GM12891 (cell line): Measurements from ENCODE around the gene POU1F1.

Source experiments
- DNase-seq: peaks from one replicate; pipeline ENCODE4 v3.0.0; 2011; ENCODE audit warnings: low spot score; ENCODE audit not compliant: insufficient read length
- FAIRE-seq: peaks from 2 replicates; lab custom pipeline; 2011; peaks lifted over from hg19 to GRCh38; lab: Jason Lieb, UNC
- PAX5 ChIP-seq: IDR thresholded peaks from 2 replicates; pipeline ENCODE4 v1.6.1; 2011; ENCODE audit warnings: low read length, moderate library complexity, mild to moderate bottlenecking; ENCODE audit not compliant: insufficient read depth, severe bottlenecking
- POLR2A ChIP-seq: IDR thresholded peaks from 2 replicates; pipeline ENCODE4 v1.6.1; 2011; ENCODE audit warnings: low read depth, low read length, control low read depth
- POLR2AphosphoS5 ChIP-seq: IDR thresholded peaks from 2 replicates; pipeline ENCODE4 v1.6.1; 2011; ENCODE audit warnings: low read depth, low read length, control low read depth
- POU2F2 ChIP-seq: IDR thresholded peaks from 2 replicates; pipeline ENCODE4 v1.6.1; 2011; ENCODE audit warnings: low read depth, mild to moderate bottlenecking, control low read depth, low read length, moderate library complexity
- SPI1 ChIP-seq: IDR thresholded peaks from 2 replicates; pipeline ENCODE4 v1.6.1; 2011; ENCODE audit warnings: low read depth, low read length, control low read depth
- TAF1 ChIP-seq: IDR thresholded peaks from 2 replicates; pipeline ENCODE4 v1.6.1; 2011; ENCODE audit warnings: low read depth, low read length, control low read depth

POU1F1 gene

DNA sequence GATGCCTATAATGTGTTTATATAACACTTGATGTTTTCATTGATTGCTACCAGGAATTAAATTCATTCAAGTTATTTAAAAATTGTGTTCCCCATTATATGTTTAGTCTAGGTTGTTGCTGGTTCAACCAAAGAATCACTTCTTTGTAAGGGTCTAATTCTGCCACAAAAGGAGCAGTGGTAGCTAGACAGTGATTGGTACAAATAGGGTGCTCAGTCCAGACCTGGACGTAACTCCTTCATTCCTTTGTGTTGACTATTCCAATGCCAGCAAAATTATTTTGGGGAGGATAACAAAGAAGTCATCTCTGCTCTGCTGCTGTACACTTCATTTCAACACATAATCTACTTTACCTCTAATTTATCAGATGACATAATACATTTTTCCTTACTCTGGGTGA, 48.1 kb downstream of the POU1F1 start:
- DNase-seq: no peak
- TF ChIP-seq SPI1 (no peak), POLR2A (no peak), POLR2AphosphoS5 (no peak), PAX5 (no peak), TAF1 (no peak), POU2F2 (no peak)
- no peak for FAIRE-seq

- DNase-seq (no peak), FAIRE-seq (no peak)
- TF ChIP-seq PAX5 (no peak), TAF1 (no peak), SPI1 (no peak), POU2F2 (no peak), POLR2A (no peak), POLR2AphosphoS5 (no peak)
These were observed 48.6 kb downstream of the POU1F1 start for GRCh38 chr3:87227835-87228144.

- TF ChIP-seq TAF1 (peak; percentile 61; the same call in 1 of the 2 replicates), POLR2A (0 out of 2 replicates have a peak, but pooled peaks have one; percentile 51), POU2F2 (no peak), SPI1 (peak; percentile 69), PAX5 (no peak), POLR2AphosphoS5 (peak; percentile 67)
- FAIRE-seq: peak; percentile 85
- DNase-seq: peak; percentile 77
These were observed 49.1 kb downstream of the POU1F1 start, which contains the start of gene CHMP2B for GRCh38 chr3:87227104-87227834. Gene CHMP2B, plus strand, starts transcription at chr3:87227309. Its CDS starts 214 bp downstream, at chr3:87227523.

DNA sequence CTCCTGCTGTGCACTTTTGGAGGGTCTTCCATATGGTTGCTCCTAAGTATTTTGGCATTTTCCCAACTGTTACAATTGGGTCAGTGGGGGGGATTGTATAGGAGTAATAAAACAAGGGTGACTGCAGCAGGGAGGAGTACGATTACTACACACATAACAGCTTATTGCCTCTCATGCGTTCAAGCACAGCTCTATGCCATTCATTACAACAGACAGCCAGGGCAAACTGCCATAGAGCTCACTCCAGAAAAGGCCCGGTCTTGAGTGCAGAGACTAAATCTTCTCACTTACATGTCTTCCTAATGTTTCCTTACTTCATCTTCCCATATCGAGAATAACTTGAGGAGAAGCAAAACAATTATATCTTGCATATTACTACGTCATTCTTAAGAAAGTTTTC, 50.7 kb downstream of the POU1F1 start:
- FAIRE-seq: no peak
- TF ChIP-seq SPI1: no peak
- TF ChIP-seq TAF1: no peak
- no peak for TF ChIP-seq PAX5
- TF ChIP-seq POLR2A: no peak
- TF ChIP-seq POLR2AphosphoS5: no peak
- no peak for TF ChIP-seq POU2F2
- DNase-seq: no peak

DNA sequence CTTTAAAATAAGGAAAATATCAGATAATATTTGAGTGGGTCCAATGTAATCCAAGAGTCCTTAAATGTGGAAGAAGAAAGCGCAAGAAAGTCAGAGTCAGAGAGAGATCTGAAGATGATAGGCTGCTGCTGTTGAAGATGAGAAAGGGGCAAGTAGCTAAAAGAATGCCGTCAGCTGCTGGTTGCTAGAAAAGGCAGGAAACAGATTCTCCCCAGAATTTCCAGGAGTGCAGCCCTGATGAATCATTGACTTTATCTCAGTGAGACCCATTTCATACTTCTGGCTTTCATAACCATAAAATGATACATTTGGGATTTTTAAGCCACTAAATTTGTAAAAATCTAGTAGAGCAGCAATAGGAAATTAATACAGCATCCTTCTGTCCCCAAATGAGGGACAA, 56.8 kb downstream of the POU1F1 start:
- DNase-seq: no peak
- no peak for FAIRE-seq

DNA sequence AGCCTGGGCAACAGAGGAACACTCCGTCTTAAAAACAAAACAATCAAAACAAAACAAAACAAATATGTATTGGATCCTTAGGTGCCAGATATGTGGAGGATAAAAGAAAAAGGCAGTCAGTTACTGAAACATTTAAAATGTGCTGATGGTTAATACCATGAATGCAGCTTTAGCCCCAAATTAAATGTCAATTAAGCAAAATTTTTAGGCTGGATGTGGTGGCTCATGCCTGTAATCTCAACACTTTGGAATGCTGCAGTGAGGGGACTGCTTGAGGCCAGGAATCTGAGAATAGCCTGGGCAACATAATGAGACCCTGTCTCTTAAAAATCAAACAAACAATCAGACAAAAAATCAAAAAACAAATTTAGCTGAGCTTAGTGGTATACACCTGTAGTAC, 57.8 kb downstream of the POU1F1 start:
- TF ChIP-seq PAX5: no peak
- no peak for TF ChIP-seq TAF1
- TF ChIP-seq SPI1: no peak
- TF ChIP-seq POU2F2: no peak
- TF ChIP-seq POLR2A: no peak
- TF ChIP-seq POLR2AphosphoS5: no peak
- FAIRE-seq (no peak), DNase-seq (no peak)

More for the DNA sequence above, 56.8 kb downstream of the POU1F1 start:
- no peak for TF ChIP-seq POLR2AphosphoS5
- TF ChIP-seq PAX5: no peak
- no peak for TF ChIP-seq POU2F2
- TF ChIP-seq POLR2A: no peak
- no peak for TF ChIP-seq SPI1
- TF ChIP-seq TAF1: no peak
